ENCODE measurements around the gene STUM.

Gene STUM

GRCh38 chr1:226534098-226534497 lies 14.5 kb upstream of the STUM start:
- no peak for DNase-seq

GRCh38 chr1:226534645-226535044 lies 13.9 kb upstream of the STUM start:
- no peak for DNase-seq

DNA sequence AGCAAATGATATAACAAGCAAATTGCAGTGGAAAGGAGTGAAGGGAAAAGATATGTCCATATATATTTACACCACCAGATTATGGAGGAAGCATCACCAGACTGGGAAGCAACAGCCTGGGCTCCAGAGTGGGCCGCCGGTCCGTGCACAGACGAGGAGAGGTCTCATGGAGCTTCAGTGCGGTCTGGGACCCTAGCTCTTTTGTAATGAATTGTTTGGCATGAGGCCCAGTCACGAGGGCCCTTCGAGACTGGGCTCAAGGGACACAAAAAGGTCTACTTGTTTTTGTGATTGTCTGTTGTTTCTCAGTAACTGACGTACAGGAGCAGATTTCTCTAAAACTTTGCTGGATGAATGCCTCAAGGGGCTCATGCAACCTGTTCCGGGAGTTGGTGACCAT lies 12.9 kb upstream of the STUM start:
- DNase-seq: no peak

- no peak for DNase-seq
Measured at GRCh38 chr1:226541231-226541630, 7.3 kb upstream of the STUM start.

DNA sequence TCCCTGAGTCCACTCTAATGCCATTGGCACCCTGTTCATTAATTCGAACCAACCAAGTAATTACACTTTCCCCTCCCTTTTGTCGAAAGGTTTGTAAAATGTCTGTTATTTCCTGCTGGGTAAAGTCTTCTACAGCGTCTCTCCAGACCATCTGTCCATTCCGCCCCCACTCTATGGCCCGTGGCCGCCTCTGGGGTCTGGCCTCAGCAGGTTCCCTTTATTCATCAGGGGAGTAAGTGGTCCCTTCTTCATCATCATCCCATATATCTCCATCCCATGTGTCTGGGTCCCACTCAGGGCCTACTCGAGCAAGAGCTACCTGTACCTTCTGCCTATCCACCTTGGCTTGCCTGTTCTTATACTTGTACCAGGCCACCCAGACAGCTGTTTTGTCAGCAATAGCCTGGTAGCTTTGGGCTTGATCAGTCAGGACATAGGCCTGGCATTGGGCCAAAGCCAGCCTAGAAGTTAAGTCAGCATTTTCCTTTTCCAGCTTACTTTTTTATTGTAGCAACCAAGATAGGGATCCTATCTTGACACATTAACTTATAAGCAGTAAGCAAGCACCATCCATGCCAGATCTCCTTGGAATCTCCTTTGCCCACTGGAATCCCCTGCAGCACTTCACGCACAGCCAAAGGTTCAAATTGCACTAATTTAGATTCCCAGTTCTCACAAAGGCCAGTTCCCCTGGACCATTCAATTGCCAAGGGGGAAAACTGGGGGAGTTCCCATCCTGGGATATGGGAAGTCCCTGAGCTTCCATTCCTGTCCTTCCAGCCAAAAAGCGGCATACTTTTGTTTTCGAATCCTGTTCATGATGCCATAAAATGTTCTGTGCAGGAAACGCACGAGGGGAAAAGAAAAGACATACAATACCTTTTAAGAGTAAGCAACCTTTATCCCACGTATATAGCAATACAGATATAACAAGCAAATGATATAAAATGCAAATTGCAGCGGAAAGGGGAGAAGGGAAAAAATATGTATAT lies 6.6 kb upstream of the STUM start:
- DNase-seq: no peak

DNA sequence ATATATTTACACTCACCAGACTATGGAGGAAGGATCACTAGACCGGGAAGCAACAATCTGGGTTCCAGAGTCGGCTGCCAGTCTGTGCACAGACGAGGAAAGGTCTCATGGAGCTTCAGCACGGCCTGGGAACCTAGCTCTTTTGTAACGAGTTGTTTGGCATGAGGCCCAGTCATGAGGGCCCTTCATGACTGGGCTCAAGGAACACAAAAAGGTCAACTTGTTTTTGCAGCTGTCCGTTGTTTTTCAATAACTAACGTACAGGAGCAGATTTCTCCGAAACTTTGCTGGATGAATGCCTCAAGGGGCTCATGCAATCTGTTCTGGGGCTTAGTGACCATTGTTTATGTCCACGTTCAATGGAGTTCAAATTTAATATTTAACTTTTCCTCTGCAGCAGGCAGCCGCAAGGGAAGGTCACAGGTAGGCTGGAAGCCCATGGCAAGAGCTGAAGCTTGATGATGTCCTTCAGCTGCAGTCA lies 5.9 kb upstream of the STUM start:
- no peak for DNase-seq

GRCh38 chr1:226545836-226546596 lies 2.5 kb upstream of the STUM start:
- no peak for DNase-seq

- no peak for DNase-seq
Measured at GRCh38 chr1:226546926-226547325, 1.6 kb upstream of the STUM start.

DNA sequence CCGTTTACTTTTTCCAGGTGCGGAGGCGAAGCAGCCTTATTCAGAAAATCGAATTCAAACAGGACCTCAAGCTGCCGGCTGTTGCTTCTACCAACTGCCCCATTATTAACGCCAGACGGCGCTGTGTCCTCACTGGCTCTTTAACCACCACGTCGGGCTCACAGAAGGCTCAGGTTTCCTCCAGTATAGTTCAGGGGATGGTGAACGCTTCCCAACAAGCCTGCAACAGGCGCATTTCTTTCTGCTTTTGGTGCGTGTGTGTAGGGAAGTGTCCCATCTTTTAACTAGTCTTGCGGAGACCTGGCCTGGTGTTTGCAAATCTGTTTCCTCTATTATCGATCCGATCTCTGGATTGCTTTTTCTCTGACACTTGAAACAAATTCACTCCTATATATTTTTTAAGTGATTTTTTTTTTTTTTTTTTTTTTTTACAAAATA lies 791 bp upstream of the STUM start:
- DNase-seq: peak; percentile 21 to 65

- DNase-seq: no peak
Measured at GRCh38 chr1:226549094-226549936, 751 bp downstream of the STUM start.

- DNase-seq: no peak
Measured at GRCh38 chr1:226549937-226550671, 1.5 kb downstream of the STUM start.

DNA sequence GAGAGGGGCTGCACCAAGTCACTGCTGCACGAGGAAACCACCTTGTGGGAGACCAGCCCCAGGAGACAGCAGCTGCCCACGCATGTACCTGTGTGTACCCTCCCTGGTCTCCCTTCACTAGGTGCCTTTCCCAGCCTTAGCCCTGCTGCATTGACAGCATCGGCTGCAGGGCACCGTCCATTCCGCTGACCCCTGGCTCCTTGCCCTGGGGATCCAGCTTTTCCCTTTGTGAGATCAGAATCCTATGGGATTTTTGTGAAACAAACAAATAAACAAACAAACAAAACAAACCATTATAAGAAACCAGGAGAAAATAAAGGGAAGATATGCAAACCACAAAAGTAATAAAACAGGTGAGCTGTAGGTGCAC lies 2.1 kb downstream of the STUM start:
- no peak for DNase-seq

GRCh38 chr1:226551299-226551698 lies 2.7 kb downstream of the STUM start:
- no peak for DNase-seq

DNA sequence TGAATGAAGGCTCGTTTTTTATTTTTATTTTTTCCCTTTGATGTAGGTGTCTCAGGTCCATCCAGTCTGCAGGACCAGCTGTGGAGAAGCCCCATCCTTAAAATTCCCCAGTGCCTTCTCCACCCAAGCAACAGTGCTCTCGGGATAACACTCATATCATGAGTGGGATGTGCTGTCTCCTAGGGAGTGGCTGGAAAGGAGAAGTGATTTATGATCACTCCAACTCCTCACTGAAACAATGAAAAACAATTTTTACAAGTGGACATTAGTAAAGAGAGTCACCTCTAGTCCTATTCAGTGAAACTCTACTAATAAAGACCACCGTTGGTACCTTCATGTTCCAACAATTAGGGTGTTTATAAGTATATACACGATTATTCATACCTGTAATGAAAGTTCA lies 3.5 kb downstream of the STUM start:
- DNase-seq: no peak

GRCh38 chr1:226553266-226553923 lies 4.8 kb downstream of the STUM start:
- no peak for DNase-seq

DNA sequence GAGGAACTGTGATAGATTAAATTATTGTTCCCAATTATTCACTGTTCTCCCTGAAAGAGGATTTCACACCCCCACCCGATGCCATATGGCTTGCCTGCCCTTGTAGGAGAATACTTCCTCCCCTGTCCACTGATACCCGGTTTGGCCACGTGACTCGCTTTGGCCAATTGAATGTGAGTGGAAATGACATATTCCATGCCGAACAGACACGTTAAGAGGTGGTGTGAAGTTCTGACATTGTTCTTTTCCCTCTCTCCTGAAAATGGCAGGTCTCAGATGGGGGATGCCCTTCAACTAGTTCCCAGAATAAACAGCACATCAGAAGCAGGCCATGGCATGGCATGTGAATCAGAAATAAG lies 5.3 kb downstream of the STUM start:
- no peak for DNase-seq

- no peak for DNase-seq
Measured at GRCh38 chr1:226555092-226555491, 6.5 kb downstream of the STUM start.

GRCh38 chr1:226557424-226557823 lies 8.9 kb downstream of the STUM start:
- DNase-seq: no peak

DNA sequence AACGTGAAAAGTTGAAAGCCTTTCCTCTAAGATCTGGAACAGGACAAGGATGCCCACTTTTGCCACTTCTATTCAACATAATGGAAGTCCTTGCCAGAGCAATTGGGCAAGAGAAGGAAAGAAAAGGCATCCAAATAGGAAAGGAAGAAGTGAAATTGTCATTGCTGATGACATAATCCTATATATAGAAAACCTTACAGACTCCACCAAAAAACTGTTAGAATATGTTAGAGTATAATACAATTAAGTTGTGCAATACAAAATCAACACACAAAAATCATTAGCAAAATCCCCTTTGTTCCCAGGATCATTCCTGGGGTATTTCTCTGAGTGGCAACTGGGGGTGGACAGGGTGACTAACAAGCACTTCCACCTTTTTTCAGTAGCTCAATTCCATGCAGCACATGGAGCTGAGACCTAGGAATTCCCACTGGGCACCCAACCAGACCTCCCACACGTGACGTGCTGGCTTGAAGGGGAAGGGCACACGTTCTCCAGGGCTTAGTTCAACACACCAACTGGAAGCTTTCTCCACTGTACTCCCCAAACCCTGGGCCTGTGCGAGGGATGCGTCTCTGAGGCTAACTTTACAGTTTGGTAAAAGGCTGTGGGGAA lies 9.6 kb downstream of the STUM start:
- no peak for DNase-seq

- no peak for DNase-seq
Measured at GRCh38 chr1:226560243-226560642, 11.7 kb downstream of the STUM start.

- DNase-seq: no peak
Measured at GRCh38 chr1:226562989-226563388, 14.4 kb downstream of the STUM start.

Measured in SW 1271 (cell line).